ENCODE measurements around the gene ANXA3. TPM values are rescaled to one million over a fixed set of nuclear protein-coding genes. Genes with fewer than 3 reads are reported as not detected.

Gene ANXA3
- total RNA-seq, 1 donor from 2014 or later, result 1.9 TPM

- H3K36me3 ChIP-seq, result no peaks in the 10 kb centered on the region
- H2AFZ ChIP-seq (replicated peaks), result no peak overlapping the region
- H3K27ac ChIP-seq, result no peak overlapping the region
- Mint-ChIP-seq H3K9me3 (no peaks in the 10 kb centered on the region), H3K4me1 (peaks cover 10% of the 10 kb centered on the region), H3K4me3 (no peak overlapping the region), H3K27ac (no peak overlapping the region), H3K36me3 (no peaks in the 10 kb centered on the region), H3K27me3 (ENCODE audit: insufficient read depth, low read depth) (peaks cover 5% of the 10 kb centered on the region)
- TF ChIP-seq EZH2 (IDR thresholded peaks at IDR 0.05), result no peak
- TF ChIP-seq, protein P1, sequence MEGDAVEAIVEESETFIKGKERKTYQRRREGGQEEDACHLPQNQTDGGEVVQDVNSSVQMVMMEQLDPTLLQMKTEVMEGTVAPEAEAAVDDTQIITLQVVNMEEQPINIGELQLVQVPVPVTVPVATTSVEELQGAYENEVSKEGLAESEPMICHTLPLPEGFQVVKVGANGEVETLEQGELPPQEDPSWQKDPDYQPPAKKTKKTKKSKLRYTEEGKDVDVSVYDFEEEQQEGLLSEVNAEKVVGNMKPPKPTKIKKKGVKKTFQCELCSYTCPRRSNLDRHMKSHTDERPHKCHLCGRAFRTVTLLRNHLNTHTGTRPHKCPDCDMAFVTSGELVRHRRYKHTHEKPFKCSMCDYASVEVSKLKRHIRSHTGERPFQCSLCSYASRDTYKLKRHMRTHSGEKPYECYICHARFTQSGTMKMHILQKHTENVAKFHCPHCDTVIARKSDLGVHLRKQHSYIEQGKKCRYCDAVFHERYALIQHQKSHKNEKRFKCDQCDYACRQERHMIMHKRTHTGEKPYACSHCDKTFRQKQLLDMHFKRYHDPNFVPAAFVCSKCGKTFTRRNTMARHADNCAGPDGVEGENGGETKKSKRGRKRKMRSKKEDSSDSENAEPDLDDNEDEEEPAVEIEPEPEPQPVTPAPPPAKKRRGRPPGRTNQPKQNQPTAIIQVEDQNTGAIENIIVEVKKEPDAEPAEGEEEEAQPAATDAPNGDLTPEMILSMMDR (IDR thresholded peaks at IDR 0.05), result no peak
- TF ChIP-seq EZH2phosphoT487 (IDR thresholded peaks at IDR 0.05), result no peak
- no peaks in the 10 kb centered on the region for H4K20me1 ChIP-seq (ENCODE audit: low read depth)
- no peaks in the 10 kb centered on the region for H3F3A ChIP-seq (ENCODE audit: low read depth)
- H3K4me2 ChIP-seq, result no peak overlapping the region
- no peaks in the 10 kb centered on the region for H3K27me3 ChIP-seq
- H3K9me3 ChIP-seq (ENCODE audit: low read depth), result no peaks in the 10 kb centered on the region
- DNase-seq (ENCODE audit: low spot score), result no peak
- no peak overlapping the region for H3K4me3 ChIP-seq
- H3K9ac ChIP-seq, result no peak overlapping the region
- peaks cover 9% of the 10 kb centered on the region for H3K4me1 ChIP-seq
- no peaks in the 10 kb centered on the region for H3K79me2 ChIP-seq (ENCODE audit: low read depth)
Measured at GRCh38 chr4:78634011-78634664, 82.6 kb downstream of the ANXA3 start.

- Mint-ChIP-seq H3K27me3 (ENCODE audit: insufficient read depth, low read depth) (peaks cover 7% of the 10 kb centered on the region), H3K4me1 (peaks cover 4% of the 10 kb centered on the region), H3K27ac (no peak overlapping the region)
Measured at GRCh38 chr4:78638337-78639172, 87.0 kb downstream of the ANXA3 start.

DNA sequence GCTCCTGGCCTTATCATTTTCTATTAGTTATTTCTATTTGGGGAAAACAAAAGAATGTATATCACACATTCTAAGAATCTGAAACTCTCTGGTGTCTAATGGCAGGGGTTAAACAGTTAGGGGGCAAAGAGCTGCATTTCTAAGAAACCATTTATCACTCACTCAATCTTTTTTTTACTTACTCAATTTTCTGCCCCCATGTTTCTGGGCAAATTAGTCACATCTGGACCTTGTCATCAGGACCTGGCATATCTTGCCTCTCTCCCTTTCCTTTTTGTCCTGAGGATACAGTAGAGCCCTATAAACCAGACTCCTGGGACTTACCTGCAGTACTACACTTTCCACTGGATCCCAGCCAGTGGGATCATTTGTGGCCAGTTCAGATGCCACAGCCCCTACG, 89.1 kb downstream of the ANXA3 start:
- Mint-ChIP-seq H3K27me3 (ENCODE audit: insufficient read depth, low read depth) (peaks cover 7% of the 10 kb centered on the region), H3K4me3 (no peak overlapping the region), H3K36me3 (no peaks in the 10 kb centered on the region), H3K4me1 (peaks cover 4% of the 10 kb centered on the region), H3K9me3 (no peaks in the 10 kb centered on the region), H3K27ac (no peak overlapping the region)
- H3K9me3 ChIP-seq (ENCODE audit: low read depth), result no peaks in the 10 kb centered on the region
- H3K4me1 ChIP-seq, result no peaks in the 10 kb centered on the region
- no peaks in the 10 kb centered on the region for H3K27me3 ChIP-seq
- no peak overlapping the region for H3K9ac ChIP-seq
- H2AFZ ChIP-seq (replicated peaks), result no peak overlapping the region
- H3K4me2 ChIP-seq, result no peak overlapping the region
- no peak for DNase-seq (ENCODE audit: low spot score)
- no peaks in the 10 kb centered on the region for H3F3A ChIP-seq (ENCODE audit: low read depth)
- no peaks in the 10 kb centered on the region for H3K79me2 ChIP-seq (ENCODE audit: low read depth)
- H3K36me3 ChIP-seq, result no peaks in the 10 kb centered on the region
- H3K27ac ChIP-seq, result no peak overlapping the region
- H3K4me3 ChIP-seq, result no peak overlapping the region
- TF ChIP-seq EZH2 (IDR thresholded peaks at IDR 0.05), result no peak
- TF ChIP-seq EZH2phosphoT487 (IDR thresholded peaks at IDR 0.05), result no peak
- TF ChIP-seq, protein P1 (IDR thresholded peaks at IDR 0.05), result no peak
- no peaks in the 10 kb centered on the region for H4K20me1 ChIP-seq (ENCODE audit: low read depth)

More at GRCh38 chr4:78638337-78639172, 87.0 kb downstream of the ANXA3 start:
- no peak overlapping the region for H3K4me3 Mint-ChIP-seq
- Histone ChIP-seq H3K9me3 (ENCODE audit: low read depth) (no peaks in the 10 kb centered on the region), H4K20me1 (ENCODE audit: low read depth) (no peaks in the 10 kb centered on the region), H3K36me3 (no peaks in the 10 kb centered on the region), H2AFZ (replicated peaks) (no peak overlapping the region), H3K27me3 (no peaks in the 10 kb centered on the region), H3F3A (ENCODE audit: low read depth) (no peaks in the 10 kb centered on the region), H3K27ac (no peak overlapping the region), H3K4me1 (no peaks in the 10 kb centered on the region), H3K79me2 (ENCODE audit: low read depth) (no peaks in the 10 kb centered on the region), H3K4me3 (no peak overlapping the region), H3K9ac (no peak overlapping the region), H3K4me2 (no peak overlapping the region)
- H3K36me3 Mint-ChIP-seq, result no peaks in the 10 kb centered on the region
- no peaks in the 10 kb centered on the region for H3K9me3 Mint-ChIP-seq
- TF ChIP-seq EZH2phosphoT487 (IDR thresholded peaks at IDR 0.05) (no peak), EZH2 (IDR thresholded peaks at IDR 0.05) (no peak)
- TF ChIP-seq, protein P1 (IDR thresholded peaks at IDR 0.05), result no peak
- no peak for DNase-seq (ENCODE audit: low spot score)
